GM12874 (cell line): Measurements from ENCODE around the gene PLXNB2.

ENCODE experiments used
- CTCF ChIP-seq: IDR thresholded peaks from 2 replicates; pipeline ENCODE4 v1.5.1; 2011; ENCODE audit warnings: low read depth, mild to moderate bottlenecking, control low read depth, low read length, moderate library complexity; ENCODE audit not compliant: insufficient read depth

Gene PLXNB2

GRCh38 chr22:50250249-50250554 lies 57.2 kb downstream of the PLXNB2 start:
- TF ChIP-seq CTCF: no peak

GRCh38 chr22:50249341-50250248 lies 57.9 kb downstream of the PLXNB2 start:
- no peak for TF ChIP-seq CTCF

GRCh38 chr22:50248196-50249081 lies 59.0 kb downstream of the PLXNB2 start:
- no peak for TF ChIP-seq CTCF

- TF ChIP-seq CTCF: no peak
These were observed 59.7 kb downstream of the PLXNB2 start for GRCh38 chr22:50247748-50248147.

- peak; percentile 17; the same call in 1 of the 2 replicates for TF ChIP-seq CTCF
These were observed 60.9 kb downstream of the PLXNB2 start for GRCh38 chr22:50246242-50247175.

- no peak for TF ChIP-seq CTCF
These were observed 62.0 kb downstream of the PLXNB2 start for GRCh38 chr22:50245214-50246072.
